Endometrial microvascular endothelial cells (primary cell): ENCODE data around the gene KCNK5. TPM values are rescaled to one million over a fixed set of nuclear protein-coding genes. Genes with fewer than 3 reads are reported as not detected.

Experiments used
- in situ Hi-C: cut with HindIII; loops from 2 replicates; pipeline ENCODE4 v1.10.0; 2017; ENCODE audit warnings: low sequenced_read_pairs, low pct_unique_long_range_greater_than_20kb; ENCODE audit errors: inconsistent ontology term
- total RNA-seq: library from RNA; depleted of rRNA; stranded (reverse); fragments of >200 nt; gene quantifications from one replicate; pipeline ENCODE4 v1.2.3, GENCODE V29; 2015; ENCODE audit errors: inconsistent ontology term

Gene KCNK5
- total RNA-seq, 1 donor from 2014 or later = not detected

- in situ Hi-C loops = no loop called here
Measured at GRCh38 chr6:39249278-39249677, 20.0 kb upstream of the KCNK5 start.

DNA sequence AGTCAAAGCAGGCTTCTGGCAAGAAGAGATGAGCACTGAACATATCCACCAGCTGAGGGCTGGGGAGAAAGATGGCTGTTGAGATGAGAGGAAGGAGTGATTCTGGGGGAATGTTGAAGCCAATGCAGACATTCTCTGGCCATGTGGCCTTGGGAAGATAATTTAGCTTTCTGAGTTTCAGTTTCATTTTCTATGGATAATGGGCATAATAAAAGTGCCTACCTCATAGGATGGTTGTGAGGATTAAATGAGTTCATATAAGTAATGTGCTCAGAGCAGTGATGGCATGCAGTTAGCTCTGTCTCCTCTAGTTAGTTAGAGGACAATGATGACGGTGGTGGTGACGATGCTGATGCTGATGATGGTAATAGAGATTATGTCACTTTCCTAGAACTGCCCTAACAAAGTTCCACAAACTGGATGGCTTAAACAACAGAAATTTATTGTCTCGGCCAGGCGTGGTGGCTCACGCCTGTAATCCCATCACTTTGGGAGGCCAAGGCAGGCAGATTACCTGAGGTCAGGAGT, 18.5 kb upstream of the KCNK5 start:
- in situ Hi-C loops = no loop called here

DNA sequence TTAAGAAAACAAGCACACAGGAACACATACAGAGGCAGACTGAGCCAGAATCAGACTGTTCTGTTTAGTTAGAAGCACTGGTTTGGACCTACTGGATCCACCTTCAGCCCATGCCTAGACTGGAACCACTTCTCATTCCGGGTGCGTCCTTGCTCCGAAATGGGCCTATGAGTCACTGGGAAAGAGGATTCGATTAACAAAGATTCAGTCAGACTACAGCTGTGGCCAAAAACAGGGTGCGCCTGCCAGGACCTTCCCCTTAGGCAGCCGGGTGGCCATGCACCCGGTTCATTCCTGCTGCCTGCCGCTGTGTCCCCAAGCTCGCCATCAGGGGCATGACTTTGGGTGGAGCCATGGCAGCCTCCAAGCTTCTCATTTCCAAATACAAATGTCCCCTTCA, 14.5 kb upstream of the KCNK5 start:
- in situ Hi-C loops = no loop called here

DNA sequence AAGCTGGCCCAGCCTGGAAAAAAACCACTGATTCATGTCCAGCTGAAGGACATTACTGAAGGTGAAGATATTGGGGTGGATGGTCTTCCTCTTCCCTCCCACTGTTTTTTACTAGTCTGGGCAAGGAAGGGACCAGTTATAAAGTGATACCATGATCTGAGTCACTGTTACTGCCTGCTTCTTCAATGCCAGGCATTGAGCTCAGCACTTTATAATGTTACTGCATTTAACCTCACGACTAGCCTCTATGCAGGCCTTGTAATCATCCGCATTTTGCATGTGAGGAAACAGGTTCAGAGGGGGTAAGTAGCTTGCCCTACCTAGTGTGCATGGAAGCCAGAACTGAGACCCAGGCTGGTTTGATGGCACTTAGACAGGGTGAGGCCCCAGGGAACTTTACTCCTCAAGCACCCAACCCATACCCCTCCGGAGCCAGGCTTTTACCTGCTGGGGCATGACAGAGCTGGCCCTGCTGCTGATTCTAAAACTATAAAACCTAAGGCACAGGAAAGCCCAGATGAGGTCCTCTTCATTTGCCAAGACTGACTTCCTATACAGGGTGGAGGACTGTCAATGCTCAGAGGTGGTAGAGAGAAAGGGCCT, 11.0 kb upstream of the KCNK5 start:
- in situ Hi-C loops = no loop called here

- in situ Hi-C loops = no loop called here
Measured at GRCh38 chr6:39239527-39240154, 10.4 kb upstream of the KCNK5 start.

GRCh38 chr6:39236742-39237141, 7.5 kb upstream of the KCNK5 start:
- in situ Hi-C loops = no loop called here

- in situ Hi-C loops = no loop called here
Measured at GRCh38 chr6:39233333-39233732, 4.1 kb upstream of the KCNK5 start.

DNA sequence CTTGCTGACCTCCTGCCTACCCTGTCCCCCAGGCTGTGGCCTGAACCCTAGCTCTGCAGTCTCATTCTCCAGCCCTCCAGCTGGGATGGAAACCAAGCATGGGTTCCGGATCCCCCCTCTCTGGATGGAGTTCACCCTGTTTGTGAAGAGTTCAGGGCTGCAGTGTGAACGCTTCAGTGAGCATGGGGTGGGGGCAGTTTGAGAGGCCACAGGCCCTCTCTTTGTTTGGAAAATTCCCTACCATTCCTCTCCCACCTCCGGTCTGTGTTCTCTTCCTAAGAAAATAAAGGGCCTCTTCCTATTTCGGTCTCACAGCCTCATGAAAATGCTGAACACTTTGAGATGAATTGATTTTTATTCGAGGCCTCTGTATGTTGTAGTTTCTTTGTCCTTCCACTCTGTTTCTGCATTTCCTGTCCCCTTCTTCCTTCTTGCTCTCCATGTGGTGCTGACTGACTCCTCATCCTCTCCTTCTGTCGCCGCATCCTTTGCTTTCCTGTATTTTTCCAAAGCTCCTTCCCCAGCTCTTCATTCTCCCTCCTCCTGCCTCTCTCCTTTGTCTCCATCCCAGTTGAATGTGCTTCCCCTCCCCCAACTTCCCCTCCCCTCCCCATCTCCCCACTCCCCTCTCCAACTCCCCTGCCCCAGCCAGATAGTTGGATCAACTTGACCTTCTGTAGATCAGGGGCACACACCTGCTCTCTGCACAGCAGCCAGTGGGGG, 2.4 kb upstream of the KCNK5 start:
- in situ Hi-C loops = no loop called here

GRCh38 chr6:39230654-39231035, 1.4 kb upstream of the KCNK5 start:
- in situ Hi-C loops = no loop called here

GRCh38 chr6:39228111-39228971, 934 bp downstream of the KCNK5 start:
- in situ Hi-C loops = no loop called here

DNA sequence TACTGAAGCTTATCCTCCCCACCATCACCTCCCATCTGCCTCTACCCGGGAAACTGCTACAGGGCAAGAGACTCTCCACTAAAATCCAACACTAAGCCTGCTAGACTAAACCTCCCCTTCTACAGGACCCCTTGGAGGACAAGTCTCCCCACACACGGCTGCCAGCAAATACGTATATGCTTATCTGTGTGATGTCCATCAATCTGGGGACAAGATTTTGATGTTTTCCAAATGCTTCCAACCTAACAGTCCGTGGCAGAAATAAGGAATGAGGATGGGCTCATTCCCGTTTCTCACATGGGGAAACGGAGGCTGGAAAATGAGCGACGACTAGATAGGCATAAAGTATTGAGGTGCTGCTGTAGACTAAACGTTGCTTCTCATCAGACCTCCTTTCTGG, 1.8 kb downstream of the KCNK5 start:
- in situ Hi-C loops = no loop called here

DNA sequence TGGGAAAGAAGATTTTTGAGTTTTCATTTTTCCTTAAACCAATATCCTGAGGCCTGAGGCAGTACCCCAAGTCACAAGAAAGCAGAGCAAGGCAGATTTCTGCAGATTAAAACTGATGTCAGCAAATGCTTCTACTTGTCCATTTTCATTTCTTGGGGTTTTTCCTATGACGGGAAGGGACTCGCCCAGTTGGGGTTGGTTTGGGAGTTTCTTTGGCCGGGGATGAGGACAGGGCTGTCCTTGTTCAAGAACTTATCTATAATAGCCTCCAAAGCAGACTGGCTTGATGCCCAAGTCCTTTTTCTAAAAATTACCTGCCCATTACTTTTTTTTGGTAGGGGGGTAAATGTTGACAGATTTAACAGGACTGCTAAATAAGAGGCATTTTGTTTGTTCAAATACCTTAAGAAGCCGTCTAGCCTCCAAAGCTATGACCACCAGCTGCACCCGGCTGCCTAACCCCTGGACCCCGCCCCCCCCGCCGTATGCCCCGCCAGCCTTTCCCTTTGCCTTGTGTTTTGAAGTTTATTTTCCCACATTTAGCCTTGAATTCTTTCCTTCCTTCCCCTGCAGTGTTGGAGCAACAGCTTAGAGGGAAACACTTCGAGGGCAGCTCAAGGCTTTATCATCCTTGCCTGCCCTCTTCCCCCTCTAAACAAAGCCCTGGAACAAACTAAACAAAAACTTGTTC, 2.5 kb downstream of the KCNK5 start:
- in situ Hi-C loops = no loop called here

DNA sequence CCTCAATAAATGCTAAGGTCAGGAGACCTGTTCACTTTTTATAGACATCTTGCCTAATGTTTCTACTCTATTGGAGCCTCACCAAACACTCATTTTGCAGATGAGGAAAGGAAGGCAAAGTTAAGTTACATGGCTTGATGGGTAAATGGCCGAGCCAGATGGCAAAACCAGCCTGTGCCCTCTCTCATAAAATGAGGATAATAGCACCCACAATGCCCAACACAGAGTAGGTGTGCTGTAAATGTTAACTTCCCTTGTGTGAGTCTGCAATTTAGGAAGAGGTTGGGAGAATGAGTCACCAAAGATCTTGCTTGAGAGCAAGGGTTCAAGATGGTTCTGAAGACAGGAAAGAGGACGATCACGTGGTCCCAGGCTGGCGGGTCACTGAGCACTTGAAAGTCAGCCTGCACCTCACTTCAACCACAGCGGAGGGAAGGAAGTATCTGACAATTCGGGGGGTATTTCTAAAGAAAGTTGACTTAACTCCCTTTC, 3.3 kb downstream of the KCNK5 start:
- in situ Hi-C loops = no loop called here

DNA sequence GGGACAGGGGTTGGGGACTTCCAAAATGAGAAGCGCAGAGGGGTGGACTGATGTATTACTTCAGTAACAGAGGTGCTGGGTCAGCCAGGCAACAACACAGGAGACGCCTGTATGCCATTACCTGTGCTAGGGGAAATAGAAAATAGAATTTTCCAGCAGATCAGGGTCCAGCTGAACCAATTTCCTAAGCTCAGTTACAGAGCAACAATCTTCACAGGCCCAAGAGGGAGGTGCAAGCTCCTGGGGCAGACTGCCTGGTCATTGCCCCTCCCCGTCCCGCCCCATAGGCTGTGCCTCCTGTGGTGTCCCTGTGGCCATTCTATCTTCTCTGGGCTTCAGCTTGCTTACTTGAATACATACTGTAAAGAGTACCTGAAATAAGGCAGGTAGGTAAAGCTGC, 3.7 kb downstream of the KCNK5 start:
- in situ Hi-C loops = no loop called here

DNA sequence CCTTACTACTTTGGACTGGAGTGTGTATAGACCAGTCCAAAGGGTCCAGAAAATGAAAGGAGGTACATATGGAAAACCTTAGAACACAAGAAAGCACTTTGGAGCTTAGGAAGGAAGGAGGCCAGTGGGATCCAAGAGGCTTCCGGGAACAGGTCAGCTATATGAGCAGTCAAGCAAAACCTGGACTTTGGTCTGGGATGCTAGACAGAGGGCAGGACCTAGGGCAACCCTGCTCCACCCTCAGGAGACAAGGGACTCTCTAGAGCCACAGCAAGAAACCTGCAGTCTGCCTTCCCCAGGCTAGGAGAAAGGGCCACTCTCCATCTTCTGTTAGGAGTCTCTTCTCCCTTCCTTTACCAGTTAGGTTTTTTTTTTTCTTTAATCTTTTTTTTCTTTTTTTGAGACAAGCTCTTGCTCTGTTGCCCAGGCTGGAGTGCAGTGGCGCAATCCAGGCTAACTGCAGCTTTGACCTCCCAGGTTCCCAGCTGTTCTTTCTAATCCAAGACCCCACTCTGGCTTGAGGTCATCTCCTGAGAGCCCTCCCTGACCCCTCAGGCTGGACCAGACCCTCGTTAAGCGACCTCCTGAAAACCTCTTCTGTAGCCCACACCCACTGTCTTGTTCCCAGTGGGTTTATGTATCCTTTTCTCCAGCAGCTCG, 4.6 kb downstream of the KCNK5 start:
- in situ Hi-C loops = no loop called here

GRCh38 chr6:39224011-39224410, 5.3 kb downstream of the KCNK5 start:
- in situ Hi-C loops = no loop called here

DNA sequence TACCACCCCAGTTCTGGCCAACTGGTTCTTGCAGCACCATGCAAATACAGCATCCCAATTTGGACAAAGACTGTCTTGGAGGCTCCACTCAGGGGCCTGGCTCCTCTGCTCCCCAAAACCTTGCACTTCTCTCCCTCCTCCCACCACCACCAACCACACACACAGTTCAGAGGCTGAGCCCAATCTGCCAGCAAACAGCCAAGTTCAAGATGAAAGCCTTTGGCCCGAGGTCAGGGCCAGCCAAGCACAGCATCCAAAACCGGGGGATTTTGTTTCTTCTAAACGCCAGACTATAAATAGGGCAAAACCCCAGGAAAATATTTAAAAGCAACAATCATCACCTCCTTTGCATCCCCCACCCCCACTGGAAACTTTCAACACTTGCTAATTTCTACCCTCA, 5.7 kb downstream of the KCNK5 start:
- in situ Hi-C loops = no loop called here

DNA sequence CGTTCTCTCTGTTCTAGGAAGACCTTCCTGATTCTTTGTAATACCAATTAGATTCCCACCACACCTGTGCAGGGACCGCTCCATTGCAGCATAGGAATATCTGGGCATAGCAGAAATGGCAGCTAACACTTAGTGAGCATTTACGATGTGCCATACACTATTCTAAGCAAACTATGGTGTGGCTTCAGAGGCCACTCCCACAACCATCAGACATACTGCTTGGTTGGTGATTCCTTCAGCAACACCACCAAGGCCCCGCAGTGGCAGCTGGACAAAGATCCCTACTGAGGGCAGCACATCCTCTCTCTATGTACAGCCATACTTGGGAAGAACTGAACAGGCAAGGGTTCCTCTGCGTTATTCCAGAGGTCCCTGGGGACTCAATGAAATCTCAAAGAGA, 6.2 kb downstream of the KCNK5 start:
- in situ Hi-C loops = no loop called here
